ENCODE data around the gene CALHM2.
A peak's percentile ranks its signal among the peaks of the same experiment; 100 is the strongest.
"Not testable (repeated sequence)": the region's sequence is repeated elsewhere in the genome, so short reads cannot be mapped to it uniquely, and the experiment has no call there.

The CALHM2 gene, protein sequence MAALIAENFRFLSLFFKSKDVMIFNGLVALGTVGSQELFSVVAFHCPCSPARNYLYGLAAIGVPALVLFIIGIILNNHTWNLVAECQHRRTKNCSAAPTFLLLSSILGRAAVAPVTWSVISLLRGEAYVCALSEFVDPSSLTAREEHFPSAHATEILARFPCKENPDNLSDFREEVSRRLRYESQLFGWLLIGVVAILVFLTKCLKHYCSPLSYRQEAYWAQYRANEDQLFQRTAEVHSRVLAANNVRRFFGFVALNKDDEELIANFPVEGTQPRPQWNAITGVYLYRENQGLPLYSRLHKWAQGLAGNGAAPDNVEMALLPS

DNA sequence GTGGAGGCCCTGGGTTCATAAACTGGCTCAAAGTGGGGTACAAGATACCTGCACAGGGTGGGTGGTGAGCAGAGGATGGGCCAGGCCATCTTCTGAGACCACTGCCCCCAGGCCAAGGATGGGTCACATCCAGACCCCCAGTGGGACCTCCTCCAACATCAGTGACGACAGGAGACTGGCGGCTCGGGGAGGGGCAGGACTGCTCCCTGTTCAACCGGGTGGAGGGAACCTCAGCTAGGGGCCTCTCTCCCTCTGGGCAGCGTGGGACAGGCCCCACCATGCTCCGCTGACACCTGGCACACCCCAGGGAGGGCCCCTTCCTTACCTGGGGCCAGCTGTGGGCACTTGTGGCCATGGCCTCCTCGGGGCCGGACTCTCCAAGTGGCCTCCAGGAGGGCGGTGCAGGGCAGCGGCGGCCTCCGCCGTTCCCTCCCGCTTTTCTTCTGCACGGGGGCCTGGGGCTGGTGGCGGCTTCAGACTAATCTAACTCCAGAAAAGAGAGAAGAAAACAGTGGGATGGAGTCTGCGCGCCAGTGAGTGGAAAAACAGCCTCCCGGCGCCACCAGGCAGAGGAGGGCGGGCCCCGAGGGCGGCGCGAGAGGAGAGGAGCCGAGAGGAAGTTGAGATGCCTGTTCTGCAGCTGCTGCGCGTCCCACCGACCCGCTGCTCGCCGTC is at the start of gene CALHM2:
CALHM2 (minus strand) TSS at position 540 of the 675 bp plus-strand sequence. CDS start 2,429 bp downstream, outside the sequence.
- no peak for DNase-seq

DNA sequence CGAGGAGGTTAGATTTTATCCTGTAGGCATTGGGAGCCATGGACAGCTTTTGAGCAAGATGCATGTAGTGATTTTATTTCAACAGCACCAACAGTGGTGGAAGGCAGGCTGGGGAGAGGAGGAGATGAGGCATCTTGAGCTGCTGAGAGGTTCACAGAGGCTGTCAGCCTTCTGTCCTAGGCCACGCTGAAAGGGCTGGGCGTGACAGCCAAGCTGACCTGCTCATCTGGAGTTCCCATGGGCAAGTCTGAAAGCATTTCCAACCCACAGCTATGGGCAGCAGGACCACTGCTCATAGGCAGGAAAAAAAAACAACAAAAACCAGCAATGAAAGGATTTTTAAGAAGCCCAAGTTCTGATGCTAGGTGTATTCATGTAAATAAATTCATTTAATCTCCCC is 49.0 kb upstream of the CALHM2 start:
- no peak for DNase-seq

DNA sequence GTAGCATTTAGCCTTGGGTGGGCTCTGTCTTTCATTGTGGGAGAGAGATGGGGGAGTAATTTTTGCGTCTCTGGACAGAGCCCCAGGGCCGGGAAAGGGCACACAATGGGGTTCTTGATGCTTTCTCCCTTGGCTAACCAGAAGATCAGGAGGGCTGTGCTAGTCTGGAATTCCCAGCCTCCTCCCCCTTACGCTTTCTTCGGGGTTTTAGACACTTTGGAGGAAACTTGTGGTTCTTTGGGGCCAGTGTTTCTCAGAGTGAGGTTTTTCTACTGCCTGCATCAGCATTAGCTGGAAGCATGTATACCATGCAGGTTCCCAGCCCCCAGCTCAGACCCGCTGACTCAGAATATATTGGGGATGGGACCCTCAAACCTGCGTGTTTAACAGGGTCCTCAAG is 48.3 kb upstream of the CALHM2 start:
- DNase-seq: no peak

DNA sequence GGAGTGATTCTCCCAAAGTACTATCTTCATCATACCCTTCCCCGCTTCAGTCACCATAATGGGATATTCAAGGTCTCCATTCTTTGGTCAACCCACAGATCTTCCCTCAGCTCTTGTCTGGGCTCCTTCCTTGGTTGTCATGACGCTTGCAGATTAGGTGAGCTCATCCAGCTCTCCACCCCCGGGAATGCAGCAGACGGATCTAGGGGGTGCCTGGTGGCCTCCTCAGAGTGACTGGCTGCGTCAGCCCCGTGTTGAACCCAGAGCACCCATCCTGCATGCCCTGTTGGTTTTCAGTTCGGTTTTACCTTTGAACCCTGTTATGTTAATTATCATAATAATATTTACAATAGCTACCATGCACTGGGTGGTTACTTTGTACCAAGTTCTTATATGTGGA is 47.7 kb upstream of the CALHM2 start:
- DNase-seq: no peak

DNA sequence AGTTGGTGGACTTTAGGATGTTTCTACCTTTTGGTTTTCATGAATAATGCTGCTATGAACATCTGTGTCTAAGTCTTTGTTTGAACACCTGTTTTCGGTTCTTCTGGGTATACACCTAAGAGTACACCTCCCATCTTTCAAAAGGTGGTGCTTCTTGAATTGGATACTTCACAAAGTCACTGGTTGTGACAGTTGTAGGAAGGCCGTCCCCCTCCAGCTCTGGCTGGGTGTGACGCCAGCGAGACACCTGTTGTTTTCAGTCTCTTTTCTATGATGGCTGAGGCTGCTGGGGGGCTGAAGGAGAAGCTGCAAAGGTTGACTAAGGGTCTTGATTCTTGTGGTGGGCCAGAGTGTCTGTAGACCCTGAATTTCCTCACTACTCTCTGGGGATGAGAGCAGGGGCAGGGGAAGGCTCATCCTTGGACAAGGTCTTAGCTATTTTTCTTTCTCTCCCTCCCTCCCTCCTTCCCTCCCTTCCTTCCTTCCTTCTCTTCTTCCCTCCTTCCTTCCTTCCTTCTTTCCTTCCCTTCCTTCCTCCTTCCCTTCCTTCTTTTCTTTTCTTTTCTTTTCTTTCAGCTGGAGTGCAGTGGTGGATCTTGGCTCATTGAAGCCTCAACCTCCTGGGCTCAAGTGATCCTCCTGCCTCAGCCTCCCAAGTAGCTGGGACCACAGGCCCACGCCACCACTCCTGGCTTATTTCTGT is 46.9 kb upstream of the CALHM2 start:
- no peak for DNase-seq

DNA sequence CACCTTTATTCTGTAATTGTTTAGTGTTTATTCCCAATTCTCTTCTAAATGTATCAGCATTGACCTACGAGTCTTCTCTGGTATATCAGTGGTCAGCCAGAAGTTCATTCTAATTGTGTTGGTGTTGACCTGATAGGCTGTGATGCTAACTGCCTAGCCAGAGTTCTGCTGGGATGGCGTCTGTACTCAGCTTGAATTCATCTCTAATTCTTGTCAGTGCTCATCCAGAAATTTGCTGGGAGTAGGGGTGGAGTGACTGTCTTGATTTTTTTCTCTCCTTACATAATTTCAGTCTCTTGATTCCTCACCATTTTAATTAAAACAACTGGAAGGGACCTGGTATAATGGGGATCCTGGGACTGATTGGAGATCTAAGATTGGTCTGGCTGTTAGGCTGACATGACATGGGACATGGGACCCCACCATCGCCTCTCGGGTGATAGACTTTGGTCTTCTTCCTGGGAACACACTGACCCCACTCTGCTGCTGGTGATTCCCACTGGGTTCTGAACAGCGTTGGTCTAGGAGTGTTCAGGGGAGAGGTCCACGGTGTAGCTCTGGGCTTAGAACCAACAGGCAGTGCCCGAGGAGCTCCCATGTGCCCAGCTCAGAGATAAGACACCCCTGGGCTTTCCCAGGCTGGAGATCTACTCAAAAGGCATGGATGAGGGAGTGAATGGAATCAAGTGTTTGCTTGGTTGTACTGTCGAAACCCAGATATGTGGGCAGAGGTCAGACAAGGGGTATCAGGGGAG is 45.2 kb upstream of the CALHM2 start:
- DNase-seq: no peak

DNA sequence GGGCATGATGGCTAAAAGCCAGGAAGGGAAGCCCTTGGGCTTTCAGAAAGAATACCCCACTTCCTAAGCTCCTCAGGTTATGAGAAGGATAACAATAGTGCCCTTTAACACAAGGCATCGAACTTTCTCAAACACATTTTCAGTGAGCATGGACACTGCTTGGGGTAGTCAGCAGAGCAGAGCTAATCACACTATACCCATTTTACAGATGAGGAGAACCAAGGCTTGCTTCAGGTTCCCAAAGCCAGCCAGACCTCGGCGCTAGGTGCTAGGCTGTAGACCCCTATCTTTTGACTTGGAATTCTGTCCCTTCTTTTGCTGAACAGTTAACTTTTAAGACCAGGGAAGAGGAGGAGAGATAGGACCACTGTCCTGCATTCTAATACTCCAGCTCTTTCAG is 43.2 kb upstream of the CALHM2 start:
- DNase-seq: no peak

DNA sequence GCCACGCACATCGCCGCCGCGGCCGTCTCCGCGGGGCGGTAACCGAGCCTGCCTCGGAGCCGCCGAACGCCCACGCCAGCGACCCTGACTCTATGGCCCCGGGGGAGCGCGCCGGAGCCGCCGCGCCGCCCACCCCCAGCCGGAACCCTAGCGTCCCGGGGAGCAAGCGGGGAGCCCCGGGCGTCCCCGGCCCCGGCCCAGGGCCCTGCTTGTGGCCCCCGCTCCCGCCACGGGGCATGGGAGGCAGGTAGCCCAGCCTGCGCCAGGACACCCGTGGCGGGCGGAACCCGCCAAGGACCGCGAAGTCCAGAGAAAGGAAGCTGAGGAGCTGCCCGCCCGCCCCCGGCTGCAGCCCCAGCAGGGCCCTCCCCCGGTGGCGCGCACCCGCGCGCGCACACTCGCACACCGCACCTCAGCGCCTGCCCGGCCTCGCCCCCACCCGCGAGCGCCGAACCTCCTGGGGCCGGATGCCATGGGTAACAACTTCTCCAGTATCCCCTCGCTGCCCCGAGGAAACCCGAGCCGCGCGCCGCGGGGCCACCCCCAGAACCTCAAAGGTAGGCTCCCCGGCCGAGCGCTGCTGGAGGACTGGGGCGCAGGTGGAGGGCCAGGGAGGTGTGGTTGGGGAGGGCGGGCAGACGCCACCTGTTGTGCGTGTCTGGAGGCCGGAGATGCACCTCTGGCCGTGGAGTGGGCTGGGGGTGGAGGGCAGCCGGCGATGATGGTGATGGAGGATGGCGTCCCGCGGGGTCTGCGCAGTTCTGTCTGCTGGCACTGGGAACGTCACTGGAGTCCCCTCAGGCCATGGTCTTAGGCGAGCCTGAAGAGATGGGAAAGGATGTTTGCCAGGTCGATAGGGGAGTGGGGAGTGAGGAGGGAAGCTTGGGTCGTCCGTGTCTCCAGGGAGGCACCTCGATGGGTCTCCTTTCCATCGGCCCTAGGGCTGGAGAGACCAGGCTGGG is 42.0 kb upstream of the CALHM2 start:
- no peak for DNase-seq

DNA sequence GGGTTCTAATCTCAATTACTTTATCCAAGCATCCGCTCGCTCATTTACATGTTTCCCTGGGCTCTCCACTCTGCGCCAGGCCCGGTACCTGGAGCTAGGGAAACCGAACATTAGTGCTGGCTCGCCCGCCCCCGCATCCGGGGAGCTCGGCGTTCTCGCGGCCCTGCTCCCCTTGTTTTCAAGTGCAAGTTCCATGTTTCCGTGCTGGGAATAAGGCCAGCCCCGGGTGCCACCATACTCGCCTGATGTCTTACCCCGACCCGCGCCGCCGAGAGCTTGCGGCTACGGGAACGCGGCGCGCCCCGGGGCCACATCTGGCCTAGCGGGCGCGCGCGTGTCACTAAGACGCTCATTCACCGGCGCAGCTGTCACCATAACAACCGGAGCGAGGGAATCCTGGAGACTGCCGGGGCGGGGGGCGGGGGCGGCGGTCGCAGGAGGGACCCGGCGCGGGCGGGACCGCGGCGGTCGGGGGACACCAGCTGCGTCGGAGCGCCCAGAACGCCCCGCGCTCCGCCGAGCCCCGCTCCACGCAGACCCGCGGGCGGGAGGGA is 41.3 kb upstream of the CALHM2 start, which contains the start of gene NEURL1:
NEURL1 (plus strand) TSS at position 344 of the 554 bp plus-strand sequence. CDS start 683 bp downstream, outside the sequence.
- DNase-seq: no peak

DNA sequence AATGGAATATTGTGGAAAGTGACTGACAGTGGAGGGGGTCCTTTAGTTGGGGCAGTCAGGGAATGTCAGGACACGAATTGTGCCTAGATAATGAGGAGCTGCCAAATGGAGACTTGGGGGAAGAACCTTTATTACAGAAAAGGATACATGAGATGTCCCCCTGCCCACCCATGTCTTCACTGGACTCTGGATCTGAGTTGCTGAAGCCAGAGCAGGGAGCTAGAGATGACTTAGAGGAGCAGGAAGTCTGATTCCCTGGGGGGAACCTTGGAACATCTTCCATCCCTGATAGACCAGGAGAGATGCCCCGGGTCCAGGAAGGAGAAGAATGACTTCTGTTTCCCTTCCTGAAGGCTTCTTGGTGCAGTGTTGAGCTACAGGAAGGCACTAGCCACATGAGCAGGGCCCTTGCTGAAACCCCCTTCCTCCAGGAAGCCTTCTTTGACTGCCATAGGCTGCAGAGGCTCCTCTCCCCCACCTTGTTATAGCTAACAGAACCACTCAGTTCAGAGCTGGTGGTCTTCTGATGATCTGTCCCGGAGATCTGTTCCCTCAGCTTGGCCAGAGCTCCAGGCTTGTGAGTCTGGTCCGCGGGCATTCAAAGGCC is 40.6 kb upstream of the CALHM2 start:
- DNase-seq: no peak

DNA sequence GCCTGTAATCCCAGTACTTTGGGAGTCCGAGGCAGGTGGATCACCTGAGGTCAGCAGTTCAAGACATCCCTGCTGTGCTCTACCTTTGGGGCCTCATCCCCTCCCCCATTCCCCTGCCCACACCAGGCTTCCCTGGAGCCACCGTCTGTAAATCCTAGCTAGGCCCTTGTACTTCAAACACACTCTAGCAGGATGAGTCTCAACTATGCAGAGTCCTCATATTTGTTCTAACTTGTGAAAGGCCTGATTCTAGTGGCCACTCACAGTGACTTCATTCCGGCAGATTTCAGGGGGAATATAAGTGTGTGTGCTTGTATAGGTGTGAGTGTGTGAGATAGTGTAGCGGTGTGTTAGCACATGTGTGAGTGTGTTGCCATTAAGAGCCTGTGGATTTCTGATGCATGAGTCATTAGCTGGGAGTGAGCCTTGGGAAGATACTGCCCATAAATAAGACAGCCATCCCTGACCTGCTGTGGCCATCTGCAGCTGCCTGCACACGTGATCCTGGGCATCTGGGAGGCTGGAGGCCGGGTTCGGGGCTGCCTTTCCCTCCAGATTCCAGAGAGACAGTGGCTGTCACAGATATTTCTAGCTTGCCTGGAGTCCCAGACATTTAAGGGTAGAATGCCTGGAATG is 39.7 kb upstream of the CALHM2 start:
- no peak for DNase-seq

DNA sequence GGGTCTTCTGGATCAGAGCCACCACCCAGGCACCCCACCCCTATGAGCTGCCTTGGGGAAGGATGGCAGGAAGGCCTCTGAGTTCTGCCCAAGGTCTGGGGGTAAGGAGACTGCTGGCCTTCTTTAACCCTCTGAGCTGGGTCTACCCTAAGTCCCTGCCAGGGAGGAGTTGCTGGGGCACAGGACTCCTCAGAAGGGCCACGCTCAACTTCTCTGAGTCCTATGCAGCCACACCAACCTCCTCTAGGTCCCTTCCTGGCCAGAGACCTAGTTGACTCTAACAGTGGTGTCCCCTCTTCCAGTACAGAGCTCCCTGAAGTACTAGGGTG is 38.8 kb upstream of the CALHM2 start:
- no peak for DNase-seq

DNA sequence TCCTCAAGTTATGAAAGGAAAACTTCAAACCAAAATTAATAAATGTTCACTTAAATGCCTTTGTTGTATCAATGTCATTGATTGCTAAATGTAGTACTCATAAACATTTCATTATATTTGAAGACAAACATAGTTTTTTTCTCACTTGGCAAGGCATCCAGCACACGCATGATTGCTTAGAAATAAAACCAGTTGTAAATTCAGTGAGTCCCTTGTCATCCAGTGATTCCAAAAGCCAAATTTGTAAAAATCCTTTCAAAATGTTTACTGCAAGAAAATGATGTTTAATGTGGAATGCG is 35.2 kb upstream of the CALHM2 start:
- no peak for DNase-seq

DNA sequence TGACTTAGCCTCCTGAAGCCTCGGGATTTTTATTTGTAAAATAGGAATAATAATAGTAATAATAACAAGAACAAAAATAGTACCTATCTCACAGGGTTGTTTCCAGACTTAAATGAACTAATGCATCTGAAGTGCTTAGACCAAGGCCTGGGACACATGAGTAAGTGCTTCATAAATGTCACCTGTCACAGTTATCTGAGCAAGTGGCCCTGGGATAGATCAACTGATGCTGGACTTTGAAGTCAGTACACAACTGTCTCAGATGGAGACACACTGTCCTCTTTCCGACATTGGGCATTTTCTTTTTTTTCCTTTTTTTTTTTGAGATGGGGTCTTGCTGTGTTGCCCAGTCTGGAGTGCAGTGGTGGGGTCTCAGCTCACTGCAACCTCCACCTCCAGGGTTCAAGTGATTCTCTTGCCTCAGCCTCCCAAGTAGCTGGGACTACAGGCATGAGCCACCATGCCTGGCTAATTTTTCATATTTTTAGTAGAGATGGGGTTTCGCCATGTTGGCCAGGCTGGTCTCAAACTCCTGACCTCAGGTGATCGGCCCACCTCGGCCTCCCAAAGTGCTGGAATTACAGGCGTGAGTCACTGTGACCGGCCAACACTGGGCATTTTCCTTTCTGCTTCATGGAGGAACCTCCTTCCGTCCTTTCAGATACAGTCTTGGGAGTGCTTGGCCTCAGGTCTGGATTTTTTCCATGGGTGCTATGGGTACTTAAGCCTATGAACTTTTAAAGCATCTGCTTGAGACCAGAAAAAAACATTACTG is 34.7 kb upstream of the CALHM2 start:
- not testable (repeated sequence) for DNase-seq

DNA sequence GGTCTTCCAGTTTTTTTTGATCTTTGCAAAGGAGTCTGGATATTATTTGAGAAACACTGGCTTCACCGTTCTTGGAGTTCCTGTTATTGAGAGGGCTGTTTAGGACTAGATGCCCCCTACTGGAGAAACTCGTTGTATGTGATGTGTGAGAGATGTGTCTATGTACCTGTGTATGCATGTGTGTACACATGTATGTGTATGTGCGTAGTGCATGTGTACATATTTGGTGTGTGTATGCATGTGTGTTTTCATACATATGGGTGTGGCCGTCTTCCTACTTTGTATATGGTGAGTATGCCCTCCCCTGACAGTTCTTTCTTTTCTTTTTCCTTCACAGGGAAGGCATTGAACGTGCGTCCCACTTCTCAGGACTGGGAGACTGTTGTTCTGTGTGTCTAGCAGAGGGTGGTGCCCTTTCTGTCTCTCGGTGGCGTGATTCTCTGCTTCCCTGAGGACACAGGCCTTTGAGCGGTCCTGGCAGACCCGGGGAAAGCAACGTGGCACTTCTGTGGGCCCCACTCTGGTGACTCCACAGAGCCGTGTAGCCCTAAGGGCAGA is 29.9 kb upstream of the CALHM2 start:
- DNase-seq: peak; percentile 51

DNA sequence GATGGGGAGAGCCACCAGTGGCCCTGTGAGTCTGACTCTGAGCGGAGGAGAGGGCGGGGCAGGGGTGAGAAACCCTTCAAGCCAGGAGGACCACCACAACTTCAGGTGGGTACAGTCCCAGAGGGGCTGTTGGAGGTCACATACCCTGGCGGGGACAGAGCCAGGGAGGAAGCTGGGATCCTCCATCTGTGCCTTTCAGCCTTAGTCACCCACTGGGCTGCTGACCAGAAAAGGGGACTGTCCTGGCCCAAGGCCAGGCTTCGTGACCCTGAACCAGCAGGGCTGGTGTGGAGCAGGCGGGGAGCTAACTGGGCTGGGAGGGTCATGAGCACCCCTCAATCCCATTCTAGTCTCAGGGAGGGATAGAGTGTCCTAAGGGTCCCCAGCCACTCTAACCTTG is 28.4 kb upstream of the CALHM2 start:
- no peak for DNase-seq

DNA sequence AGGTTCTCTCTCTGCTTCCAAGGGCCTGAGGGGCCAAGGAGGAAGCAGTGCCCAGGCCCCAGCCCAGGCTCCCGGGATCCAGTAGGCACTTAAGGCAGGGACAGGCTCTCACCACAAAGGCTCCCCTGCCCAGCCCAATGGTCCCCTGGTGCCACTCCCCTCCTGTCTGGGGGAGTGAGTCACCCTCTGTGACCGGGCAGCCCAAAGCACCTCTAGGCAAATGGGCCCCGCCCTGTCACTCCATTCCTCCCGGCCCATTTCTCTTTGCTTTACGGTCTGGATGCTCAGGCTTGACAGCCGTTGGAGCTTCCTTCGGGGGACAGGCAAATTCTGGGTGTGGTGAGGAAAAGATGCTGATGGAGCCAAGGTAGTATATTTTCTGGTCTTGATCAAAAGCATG is 27.0 kb upstream of the CALHM2 start, which contains the start of gene CALHM3:
CALHM3 (minus strand) TSS at position 106 of the 400 bp plus-strand sequence. CDS start 208 bp downstream, outside the sequence.
- DNase-seq: no peak

DNA sequence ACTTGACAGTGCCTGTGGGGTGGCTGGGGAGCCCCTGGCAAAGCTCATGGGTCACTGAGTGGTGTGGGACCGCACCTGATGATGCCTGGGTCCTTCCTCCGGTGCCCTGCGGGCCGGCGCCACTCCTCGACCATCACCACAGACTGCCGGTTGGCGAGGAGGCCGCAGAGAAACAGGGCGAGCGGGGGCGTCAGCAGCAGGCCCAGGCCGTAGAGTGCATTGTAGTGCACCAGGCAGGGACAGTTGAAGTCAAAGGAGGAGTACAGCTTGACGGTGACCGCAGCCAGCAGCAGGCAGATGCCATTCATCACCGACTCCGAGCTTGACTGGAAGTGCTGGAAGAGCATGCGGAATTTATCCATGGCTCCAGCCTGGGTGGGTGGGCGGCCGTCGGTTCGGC is 26.5 kb upstream of the CALHM2 start:
- no peak for DNase-seq

DNA sequence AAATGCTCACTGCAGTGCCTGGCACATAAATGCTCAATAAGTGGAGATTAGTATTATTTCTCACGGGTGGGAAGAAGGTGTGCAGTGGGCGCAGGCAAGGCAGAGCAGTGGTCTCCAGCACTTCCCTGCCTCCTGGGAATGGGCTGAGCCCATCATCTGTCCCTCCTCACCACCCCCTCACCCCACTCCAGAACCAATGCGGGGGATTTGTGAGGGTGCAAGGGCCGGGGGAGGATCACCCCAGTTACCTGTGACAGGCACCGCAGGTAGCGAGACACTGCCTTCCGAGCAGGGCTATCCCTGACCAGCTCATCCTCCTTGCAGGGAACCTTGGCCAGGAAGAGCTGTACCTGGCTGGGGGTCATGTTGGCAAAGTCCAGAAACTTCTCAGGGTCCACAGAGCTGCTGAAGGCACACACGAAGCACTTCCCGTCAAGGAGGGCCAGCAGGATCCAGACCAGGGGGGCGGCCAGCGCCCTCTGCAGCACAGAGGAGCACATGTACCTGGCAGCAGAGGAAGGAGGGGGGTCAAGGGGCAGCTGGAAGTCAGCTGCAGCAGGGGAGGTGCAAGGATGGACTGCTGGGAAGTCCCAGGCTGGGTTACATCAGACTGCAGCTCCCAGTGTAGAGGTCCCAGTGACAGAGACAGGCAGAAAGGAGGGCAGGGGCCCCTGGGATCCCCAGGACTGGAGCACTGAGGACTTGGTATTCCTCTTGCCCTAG is 24.0 kb upstream of the CALHM2 start:
- no peak for DNase-seq

Measured in DMS 273 treated with DMSO at 0.1 percent for 48 hours (cell line).